ENCODE measurements around the gene ZNF727. TPM values are rescaled to one million over a fixed set of nuclear protein-coding genes. Genes with fewer than 3 reads are reported as not detected.

The ZNF727 gene
- total RNA-seq = not detected

GRCh38 chr7:64045301-64046040 lies at the start of gene ZNF727:
ZNF727 (plus strand) TSS chr7:64045434; CDS start chr7:64045622, 188 bp downstream.

DNA sequence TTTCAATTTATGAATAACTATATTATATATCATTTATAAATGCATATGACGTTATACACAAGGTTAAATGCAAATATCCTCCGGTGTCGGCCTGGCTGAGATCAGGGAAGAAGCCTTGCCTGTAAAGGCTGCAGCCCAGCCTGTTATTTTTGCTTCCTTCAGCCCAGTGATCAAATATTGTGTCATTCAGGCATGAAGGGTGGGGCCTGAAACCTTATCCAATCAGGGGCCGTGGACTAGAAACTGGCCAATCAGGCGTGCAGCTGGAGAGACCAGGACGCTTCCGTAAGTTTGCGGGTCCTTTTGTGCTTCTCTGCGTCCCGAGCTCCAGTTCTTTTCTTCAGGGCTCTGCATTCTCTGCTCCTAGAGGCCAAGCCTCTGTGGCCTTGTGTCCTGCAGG lies 46.7 kb upstream of the ZNF727 start, which contains the start of gene ZNF722:
Gene ZNF722, plus strand, starts transcription at position 301 of the 400 bp plus-strand sequence. CDS start 113 bp downstream, outside the sequence.

Other genes with a start within 250 kb of the ZNF727 start
- not detected for gene ZNF722, start 46.6 kb upstream of the ZNF727 start, total RNA-seq
- not detected for gene ZNF735, start 161.8 kb downstream of the ZNF727 start, total RNA-seq
- gene ZNF679, start 183.0 kb downstream of the ZNF727 start, total RNA-seq = not detected

All from melanocyte of skin (primary cell).